Measurements from ENCODE around the gene CELF5.
"Not testable (repeated sequence)": the region's sequence is repeated elsewhere in the genome, so short reads cannot be mapped to it uniquely, and the experiment has no call there.

Gene CELF5

DNA sequence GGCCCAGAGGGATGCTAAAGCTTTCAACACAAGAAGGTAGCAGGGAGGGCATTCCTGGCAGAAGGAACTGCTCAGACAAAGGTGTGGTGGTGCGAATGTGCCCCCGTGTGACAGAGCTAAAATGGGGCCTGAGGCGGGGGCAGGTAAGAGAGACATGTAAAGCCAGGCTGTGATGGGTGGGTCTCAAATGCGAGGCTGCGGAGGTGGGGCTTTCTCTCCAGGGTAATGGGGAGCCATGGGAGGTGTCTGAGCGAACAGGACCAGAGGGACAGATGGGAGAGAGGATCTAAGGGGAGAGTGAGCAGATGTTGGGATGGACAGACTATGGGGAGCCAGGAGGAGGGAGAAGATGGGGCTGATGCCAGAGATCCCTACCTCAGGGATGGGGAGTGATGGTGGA lies 97.2 kb downstream of the CELF5 start:
- no peak for DNase-seq (ENCODE audit: low read depth in 3 of 3)

DNA sequence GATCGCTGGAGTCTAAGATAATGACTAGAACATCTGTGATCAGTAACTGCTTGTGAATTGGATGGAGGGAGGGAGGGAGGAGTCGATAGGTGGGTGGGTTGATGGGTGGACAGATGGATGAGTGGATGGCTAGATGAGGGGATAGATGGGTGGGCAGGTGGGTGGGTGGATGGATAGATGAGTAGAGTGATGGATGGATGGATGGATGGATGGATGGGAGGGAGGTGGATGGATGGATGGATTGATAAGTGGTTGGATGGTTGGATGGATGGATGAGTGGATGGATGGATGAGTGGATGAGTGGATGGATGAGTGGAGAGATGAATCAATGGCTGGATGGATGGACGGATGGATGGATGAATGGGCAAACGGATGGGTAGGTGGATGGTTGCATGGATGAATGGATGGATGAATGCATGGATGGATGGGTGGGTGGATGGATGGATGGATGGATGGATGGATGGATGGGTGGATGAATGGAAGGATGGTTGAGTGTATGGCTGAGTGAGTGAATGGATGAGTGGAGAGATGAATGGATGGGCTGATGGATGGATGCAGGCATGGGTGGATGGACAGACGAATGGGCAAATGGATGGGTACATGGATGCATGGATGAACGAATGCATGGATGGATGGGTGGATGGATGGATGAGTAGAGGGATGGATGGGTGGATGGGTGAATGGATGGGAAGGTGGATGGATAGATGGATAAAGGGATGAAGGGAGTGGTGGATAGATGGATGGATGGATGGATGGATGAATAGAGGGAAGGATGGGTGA lies 97.9 kb downstream of the CELF5 start:
- no peak for DNase-seq (ENCODE audit: low read depth in 3 of 3)

DNA sequence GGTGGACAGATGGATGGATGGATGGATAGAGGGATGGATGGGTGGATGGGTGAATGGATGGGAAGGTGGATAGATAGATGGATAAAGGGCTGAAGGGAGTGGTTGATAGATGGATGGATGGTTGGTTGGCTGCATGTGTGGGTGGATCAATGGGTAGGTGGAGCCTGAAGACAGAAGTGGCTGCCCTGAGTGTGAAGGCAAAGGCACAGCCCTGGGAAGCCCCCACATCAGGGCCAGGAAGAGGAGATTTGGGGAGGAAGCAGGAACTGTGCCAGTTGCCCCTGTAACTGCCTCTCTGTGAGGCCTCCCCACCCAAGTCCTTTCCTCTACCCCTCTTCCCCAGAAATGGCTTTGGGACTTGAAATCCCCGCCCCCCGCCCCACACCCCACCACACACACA lies 98.6 kb downstream of the CELF5 start:
- no peak for DNase-seq (ENCODE audit: low read depth in 3 of 3)

DNA sequence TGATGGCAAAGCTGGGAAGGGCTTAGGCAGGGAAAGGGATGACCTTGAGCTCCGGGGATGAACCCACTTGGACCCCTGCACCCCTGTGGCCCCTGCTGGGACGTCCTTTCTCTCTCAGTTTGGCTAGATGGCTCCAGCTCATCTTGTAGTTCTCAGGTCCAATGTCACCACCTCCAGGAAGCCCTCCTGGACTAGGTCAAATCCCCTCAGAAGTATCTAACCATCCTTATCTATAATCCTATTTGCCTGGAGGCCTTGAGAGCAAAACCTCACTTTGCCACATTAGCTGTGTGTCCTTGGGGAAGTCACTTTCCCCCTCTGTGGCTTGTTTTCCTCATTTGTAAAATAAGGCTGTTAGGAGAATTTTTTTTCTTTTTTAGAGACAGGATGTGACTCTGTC lies 99.2 kb downstream of the CELF5 start:
- DNase-seq (ENCODE audit: low read depth in 3 of 3) = no peak

DNA sequence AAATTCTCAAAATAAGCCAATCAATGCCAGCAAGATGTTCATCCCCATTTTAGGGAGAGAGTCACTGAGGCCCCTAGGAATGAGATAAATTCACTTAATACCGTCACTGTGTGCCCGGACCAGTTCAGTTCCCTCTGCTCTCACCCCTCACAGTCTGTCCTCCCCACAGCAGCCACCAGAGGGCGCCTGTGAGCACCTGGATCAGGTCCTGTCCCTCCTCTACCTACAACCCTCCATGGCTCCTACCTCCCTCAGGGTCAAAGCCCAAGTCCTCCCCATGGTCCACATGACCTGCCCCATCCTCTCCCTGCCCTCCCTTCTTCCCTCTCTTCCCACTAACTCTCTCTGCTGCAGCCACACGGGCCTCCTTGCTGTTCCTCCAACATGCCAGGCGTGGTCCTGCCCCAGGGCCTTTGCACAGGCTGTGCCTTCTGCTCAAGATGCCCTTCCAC lies 100.0 kb downstream of the CELF5 start:
- peak; percentile 59 to 82 (median 62) for DNase-seq (ENCODE audit: low read depth in 3 of 3)

DNA sequence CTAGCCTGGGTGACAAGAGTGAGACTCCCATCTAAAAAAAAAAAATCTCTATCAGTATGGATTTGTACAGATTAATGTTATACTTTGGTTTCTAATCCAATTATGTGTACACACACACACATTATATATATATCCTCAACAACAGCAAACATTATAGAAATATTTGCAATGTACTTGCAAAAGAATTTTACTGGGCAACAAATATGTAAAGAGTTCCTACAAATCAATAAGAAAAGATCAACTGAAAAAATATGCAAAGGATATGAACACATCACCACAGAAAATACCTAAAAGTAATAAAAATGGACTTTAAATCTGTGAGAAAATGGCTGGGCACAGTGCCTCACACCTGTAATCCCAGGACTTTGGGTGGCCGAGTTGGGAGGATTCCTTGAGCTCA lies 101.0 kb downstream of the CELF5 start:
- DNase-seq (ENCODE audit: low read depth in 3 of 3) = no peak

DNA sequence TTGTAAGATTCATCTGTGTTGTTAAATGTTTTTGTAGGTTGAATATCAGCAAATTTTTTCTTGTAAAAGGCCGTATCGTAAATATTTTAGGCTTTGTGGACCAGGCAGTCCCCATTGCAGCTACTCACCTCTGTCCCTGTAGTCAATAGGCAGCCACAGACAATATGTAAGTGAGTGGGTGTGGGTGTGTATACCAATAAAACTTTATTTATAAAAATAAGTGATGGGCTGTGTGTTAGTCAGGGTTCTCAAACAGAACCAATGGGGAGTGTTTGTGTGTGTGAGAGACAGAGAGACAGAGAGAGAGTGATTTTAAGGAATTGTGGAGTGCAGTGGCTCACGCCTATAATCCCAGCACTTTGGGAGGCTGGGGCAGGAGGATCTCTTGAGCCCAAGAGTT lies 104.3 kb downstream of the CELF5 start:
- no peak for DNase-seq (ENCODE audit: low read depth in 3 of 3)

DNA sequence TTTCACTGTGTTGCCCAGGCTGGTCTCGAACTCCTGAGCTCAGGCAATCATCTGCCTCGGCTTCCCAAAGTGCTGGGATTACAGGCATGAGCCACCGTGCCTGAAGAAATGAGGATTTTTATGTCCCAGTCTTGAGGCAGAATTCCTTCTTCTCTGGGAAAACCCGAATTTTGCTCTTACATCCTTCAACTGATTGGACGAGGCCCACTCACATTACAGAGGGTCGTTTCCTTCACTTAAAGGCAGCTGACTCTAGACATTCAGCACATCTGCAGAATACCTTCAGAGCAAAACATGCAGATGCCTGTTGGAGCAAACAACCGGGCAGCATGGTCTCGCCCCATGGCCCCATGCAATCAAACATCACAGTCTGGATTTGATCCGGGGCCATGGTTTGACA lies 105.6 kb downstream of the CELF5 start:
- DNase-seq (ENCODE audit: low read depth in 3 of 3) = no peak

DNA sequence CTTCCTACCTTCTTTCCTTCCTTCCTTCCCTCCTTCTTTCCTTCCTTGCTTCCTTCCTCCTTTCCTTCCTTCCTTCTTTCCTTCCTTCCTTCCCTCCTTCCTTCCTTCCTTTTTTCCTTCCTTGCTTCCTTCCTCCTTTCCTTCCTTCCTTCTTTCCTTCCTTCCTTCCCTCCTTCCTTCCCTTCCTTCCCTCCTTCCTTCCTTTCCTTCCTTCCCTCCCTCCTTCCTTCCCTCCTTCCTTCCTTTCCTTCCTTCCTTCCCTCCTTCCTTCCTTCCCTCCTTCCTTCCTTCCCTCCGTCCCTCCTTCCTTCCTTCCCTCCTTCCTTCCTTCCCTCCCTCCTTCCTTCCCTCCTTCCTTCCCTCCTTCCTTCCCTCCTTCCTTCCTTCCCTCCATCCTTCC lies 107.8 kb downstream of the CELF5 start:
- not testable (repeated sequence) for DNase-seq (ENCODE audit: low read depth in 3 of 3)

DNA sequence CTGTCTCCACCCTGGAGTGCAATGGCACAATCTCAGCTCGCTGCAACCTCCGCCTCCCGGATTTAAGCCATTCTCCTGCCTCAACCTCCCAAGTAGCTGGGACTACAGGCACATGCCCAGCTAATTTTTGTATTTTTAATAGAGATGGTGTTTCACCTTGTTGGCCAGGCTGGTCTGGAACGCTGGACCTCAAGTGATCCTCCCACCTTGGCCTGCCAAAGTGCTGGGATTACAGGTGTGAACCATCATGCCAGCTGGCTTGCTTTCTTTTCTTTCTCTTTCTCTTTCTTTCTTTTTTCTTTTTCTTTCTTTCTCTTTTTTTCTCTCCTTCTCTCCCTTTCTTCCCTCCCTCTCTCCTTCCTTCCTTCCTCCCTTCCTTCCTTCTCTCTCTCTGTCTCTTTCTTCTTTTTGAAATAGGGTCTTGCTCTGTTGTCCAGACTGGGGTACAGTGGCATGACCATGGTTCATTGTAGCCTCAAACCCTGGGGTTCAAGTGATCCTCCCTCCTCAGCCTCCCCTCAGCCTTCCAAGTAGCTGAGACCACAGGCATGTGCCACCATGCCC lies 108.6 kb downstream of the CELF5 start:
- DNase-seq (ENCODE audit: low read depth in 3 of 3) = no peak

DNA sequence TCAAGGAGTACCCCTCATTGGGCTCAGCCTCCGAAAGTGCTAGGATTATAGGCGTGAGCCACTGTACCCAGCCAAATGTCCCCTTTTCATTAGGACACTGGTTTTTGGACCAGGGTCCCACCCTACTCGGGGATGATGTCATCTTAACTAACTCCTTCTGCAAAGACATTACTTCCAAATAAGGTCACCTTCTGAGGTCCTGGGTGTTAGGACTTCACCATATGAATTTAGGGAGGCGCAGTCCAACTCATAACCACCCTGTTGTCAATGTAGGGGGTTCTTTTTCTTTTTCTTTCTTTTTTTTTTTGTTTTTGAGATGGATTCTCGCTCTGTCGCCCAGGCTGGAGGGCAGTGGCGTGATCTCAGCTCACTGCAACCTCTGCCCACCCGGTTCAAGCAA lies 109.2 kb downstream of the CELF5 start:
- DNase-seq (ENCODE audit: low read depth in 3 of 3) = no peak

DNA sequence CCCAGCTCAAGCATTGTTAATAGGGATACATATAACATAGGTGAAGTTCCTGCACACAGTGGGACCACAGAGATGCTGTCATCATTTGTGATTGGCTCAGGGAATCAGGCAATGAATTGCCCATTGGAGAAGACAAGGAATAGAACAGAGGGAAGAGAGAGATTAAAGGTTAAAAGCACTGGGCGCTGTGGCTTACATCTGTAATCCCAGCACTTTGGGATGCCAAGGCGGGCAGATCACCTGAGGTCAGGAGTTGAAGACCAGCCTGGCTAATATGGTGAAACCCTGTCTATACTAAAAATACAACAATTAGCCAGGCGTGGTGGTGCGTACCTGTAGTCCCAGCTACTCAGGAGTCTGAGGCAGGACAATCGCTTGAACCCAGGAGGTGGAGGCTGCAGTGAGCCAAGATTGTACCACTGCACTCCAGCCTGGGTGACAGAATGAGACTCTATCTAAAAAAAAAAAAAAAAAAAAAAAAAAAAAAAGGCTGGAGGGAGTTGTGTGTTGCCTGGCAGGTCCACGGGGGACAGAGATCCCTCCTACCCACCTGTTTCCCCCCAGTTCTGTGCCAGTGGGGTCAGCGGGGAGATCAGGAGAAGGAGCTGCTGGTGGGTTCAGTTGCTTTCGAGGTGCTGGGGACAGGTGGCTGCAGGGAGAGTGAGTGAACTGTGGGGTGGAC lies 110.4 kb downstream of the CELF5 start:
- not testable (repeated sequence) for DNase-seq (ENCODE audit: low read depth in 3 of 3)

DNA sequence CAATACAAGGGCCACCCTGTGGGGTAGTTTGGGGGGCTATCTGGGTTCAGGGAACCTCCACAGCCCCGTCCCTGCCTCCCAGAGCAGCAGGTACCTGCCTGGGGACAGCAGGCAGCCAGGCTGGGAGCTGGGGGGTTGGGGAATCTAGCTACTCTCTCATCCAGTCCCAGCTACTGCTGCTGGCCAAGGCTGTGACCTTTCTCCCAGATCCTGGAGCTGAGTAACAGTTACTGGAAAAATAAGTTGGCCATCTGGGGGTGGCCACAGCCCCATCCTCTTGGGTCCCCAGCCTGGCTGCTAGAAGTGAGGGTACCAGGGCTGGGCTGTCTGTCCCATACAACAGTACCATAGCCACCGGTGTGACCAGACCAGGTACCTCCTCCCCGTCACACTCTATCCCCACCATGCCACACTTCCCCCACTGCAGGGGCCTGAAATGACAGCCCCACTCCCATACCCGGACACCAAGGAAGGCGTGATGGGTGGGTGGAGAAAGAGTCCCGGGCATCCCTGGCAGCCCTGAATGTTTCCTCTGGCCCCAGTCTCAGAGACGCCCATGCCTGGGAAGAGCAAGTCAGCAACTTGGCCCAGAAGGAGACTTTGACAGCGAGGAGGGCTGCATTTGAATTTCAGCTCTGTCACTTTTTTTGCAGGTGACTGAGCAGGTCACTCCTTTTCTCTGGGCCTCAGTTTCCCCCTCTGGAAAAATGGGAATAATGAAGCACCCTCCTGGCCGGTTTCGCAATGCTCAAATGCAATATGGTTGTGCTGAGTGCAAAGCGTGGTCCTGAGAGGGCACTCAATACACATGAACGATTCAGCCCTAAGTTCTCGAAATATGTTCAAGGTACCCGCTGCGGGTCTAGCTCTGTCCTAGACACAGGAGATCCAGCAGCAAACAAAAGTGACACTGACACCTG lies 111.2 kb downstream of the CELF5 start:
- no peak for DNase-seq (ENCODE audit: low read depth in 3 of 3)

DNA sequence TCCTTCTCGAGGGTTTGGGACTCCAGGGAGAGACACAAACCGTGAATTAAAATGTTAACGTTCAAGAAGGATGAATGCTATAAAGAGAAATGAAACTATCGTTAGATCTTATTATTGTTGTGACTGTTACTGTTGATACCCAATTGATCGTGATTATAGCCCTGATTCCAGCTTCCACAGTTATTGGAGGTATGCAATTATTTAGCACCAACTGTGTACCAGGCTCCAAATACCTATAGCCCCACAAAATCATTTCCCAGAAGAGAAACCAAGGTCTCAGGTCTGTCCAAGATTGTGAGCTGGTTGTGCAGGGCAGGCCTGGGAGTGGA lies 111.9 kb downstream of the CELF5 start:
- no peak for DNase-seq (ENCODE audit: low read depth in 3 of 3)

DNA sequence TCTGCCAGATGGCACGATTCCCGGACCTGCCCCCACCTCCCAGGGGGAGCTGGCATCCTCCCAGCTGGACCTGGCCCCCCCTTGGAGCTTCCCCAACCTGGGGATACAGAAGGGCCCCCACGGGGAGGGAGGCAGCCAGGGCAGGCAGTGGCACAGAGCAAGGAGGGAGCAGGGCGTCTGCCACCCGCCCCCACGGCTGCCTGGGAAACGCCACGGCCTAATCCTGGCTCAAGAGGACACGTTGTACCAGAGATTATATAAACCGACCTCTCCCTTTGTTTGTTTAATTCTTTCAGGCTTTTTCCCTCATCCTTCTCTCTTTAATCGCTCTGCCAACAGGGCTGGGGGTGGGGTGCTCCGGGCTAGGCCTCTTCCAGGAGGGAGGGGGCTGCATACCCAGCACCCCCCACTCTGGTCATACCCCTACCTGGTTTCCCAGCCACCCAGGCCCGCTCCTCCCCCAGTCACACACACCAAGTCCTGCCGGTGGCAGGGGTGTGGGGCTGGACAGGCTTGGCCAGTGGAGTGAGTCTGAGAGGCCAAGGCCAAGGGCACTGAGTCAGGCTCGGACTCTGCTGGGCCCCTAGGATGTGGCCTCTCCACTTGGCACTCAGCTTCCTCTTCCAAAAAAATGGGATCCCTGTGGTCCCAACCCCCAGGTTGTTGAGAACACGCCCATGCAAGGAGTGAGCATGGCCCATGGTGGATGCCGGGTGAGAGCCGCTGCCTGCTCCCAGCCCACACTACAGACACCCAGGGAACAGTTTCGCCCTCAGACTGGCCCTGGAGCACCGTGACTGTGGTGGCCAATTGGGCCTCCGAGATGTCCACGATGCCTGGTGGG lies 112.4 kb downstream of the CELF5 start:
- DNase-seq (ENCODE audit: low read depth in 3 of 3) = no peak

DNA sequence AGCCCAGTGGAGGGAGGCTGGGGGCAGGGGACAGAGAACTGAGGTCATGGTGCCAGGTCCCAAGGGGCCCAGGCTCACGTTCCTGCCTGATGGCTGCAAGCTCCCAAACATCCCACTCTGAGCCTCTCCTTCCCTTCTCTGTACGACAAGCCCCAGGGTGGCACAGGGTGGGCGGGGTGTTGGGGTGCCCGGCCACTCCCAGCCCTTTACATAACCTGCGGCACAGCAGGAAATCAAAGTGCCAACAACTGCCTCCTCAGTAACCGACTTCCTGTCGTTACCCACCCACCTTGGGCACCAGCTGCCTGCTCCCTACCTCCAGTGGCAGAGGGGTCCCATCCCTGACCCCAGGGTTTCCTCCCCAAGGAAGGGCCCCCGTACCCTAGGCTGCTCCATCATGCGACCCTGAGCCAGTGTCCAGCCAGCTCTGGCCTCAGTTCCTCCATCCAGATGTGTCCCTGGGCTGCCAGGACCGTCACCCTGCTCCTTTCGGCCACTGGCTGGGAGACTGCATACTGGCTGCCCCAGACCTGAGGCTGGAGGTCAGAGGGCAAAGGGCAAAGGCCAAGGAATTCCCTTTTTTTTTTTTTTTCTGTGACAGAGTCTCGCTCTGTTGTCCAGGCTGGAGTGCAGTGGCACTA lies 114.2 kb downstream of the CELF5 start:
- DNase-seq (ENCODE audit: low read depth in 3 of 3) = peak in 1 of 3 experiments; percentile 35

DNA sequence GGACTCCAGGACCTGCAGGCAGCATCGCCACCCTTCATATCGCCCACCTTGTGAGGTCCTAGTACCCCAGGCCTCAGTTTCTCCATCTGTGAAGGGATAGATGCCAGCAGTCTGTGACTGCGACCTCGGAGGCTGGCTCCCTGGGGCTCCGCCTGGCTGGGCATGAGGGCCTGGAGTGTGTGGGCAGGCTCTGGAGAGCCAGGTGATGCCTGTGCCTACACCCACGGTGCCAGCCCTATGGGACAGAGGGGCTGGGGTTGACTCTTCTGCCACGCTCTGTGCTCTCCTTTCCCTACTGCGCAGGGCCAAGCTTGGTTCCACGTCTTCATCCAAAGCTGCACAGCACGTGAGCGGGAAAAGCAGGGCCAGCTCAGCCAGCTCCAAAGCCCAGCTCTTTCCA lies 115.9 kb downstream of the CELF5 start:
- DNase-seq (ENCODE audit: low read depth in 3 of 3) = no peak

DNA sequence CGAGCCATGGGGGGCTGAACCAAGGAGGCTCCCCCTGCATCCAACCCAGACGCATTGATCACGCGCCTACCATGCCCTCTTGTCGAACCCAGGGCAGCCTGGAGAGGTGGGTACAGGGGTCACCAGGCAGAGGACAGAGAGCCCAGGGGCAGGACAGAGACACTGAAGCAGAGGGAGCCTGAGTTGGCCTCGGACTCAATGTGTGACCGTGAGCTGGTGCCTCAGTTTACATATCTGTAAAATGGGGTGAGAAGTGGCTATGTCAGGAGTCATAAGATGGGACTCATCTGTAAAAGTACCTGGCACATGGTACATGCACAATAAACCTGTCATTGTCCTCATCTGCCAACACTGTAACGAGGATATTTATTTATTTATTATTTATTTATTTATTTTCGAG lies 117.8 kb downstream of the CELF5 start:
- no peak for DNase-seq (ENCODE audit: low read depth in 3 of 3)

DNA sequence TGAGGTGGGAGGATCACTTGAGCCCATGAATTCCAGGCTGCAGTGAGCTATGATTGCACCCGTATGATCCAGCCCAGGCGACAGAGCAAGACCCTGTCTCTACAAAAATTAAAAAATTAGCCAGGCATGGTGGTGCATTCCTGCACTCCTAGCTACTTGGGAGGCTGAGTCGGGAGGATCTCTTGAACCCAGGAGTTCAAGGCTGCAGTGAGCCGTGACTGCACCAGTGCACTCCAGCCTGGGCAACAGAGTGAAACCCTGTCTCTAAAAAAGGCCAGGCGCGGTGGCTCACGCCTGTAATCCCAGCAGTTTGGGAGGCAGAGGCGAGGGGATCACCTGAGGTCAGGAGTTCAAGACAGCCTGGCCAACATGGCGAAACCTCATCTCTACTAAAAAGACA lies 118.5 kb downstream of the CELF5 start:
- not testable (repeated sequence) for DNase-seq (ENCODE audit: low read depth in 3 of 3)

DNA sequence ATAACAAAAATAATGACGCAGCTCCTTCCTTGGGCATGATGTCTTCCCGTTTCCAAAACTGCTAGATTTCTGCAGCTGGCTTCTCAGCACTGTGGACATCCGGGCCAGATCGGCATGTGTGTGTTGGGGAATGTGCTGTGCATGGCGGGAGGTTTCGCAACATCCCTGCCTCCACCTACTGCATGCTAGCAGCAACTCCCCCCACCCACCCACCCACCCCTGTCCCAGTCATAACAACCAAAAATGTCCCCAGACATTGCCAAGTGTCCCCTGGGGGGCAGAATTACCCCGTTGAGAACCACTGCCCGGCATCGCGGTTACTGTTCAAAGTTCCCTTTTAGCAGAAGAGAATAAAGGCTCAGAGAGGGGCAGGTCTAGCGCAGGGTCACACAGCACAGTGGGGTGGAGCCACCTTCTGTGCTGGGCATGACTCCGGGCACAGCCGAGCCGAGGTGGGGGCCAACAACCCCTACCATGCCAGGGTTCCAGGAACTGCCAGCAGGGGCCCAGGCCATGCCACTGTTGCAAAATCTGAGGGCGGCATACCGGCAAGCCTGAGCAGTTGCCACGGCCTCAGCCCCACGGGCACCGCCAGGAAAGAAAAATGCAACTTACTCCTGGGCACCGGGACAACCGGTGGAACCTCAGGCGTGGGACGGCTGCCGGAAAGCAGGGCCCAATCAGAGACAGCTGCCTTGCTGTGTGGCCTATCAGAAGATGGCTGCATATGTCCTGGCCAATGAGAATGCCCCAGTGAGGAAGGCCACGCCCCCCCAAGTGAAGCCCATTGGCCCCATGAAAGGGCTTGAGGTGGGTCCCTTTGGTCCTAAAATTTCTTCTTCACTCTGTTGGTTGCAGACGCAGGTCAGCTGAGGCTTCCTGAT lies 119.4 kb downstream of the CELF5 start:
- no peak for DNase-seq (ENCODE audit: low read depth in 3 of 3)

All from stimulated activated CD4-positive, alpha-beta T cell treated with anti-CD3 and anti-CD28 coated beads, TNF-alpha, amount 100 ng/mL, for 24 hours (primary cell).